DND-41 (cell line): ENCODE measurements around the gene SNRPA1.

Experiments used
- CTCF ChIP-seq: IDR thresholded peaks from 2 replicates; pipeline ENCODE4 v1.5.1; 2012; ENCODE audit warnings: borderline replicate concordance, low read length, moderate library complexity, mild to moderate bottlenecking; ENCODE audit not compliant: poor library complexity, severe bottlenecking; ENCODE audit errors: extremely low read depth
- EZH2 ChIP-seq: IDR thresholded peaks from 3 replicates; pipeline ENCODE4 v1.6.1; 2012; ENCODE audit warnings: borderline replicate concordance, low read depth, mild to moderate bottlenecking, moderate library complexity, low read length, inconsistent platforms; ENCODE audit not compliant: severe bottlenecking

GRCh38 chr15:101250873-101251829 lies 43.9 kb downstream of the SNRPA1 start:
- TF ChIP-seq CTCF (no peak), EZH2 (no peak)
